Keratinocyte (primary cell): ENCODE measurements around the gene AP3D1. TPM values are rescaled to one million over a fixed set of nuclear protein-coding genes. Genes with fewer than 3 reads are reported as not detected.

Source experiments
- DNase-seq: peaks from one replicate; pipeline ENCODE4 v3.0.0-alpha.2; 2011; ENCODE audit warnings: low read depth, missing footprints, low spot score
- FAIRE-seq: peaks from 2 replicates; lab custom pipeline; 2011; peaks lifted over from hg19 to GRCh38; lab: Jason Lieb, UNC
- H2AFZ ChIP-seq: 2 replicates; pipeline ENCODE4 v1.6.0; 2012; ENCODE audit warnings: low read length, control low read depth, inconsistent platforms; ENCODE audit not compliant: control insufficient read depth
- H3K27ac ChIP-seq: 2 replicates; pipeline ENCODE4 v1.5.1; 2011; ENCODE audit warnings: low read length; ENCODE audit not compliant: control insufficient read depth, insufficient read depth
- H3K27me3 ChIP-seq: 3 replicates; pipeline ENCODE4 v1.6.0; 2011; ENCODE audit warnings: low read length; ENCODE audit not compliant: control insufficient read depth, insufficient read depth; ENCODE audit errors: extremely low read depth
- H3K36me3 ChIP-seq, 2 experiments: 2 replicates in 1 of 2; 3 replicates in 1 of 2; pipeline ENCODE4 v1.5.1; 2011; ENCODE audit warnings: low read length in 2 of 2, mild to moderate bottlenecking in 1 of 2; ENCODE audit not compliant: control insufficient read depth in 2 of 2, insufficient read depth in 2 of 2; ENCODE audit errors: extremely low read depth in 1 of 2
- H3K4me1 ChIP-seq: 3 replicates; pipeline ENCODE4 v1.5.1; 2011; ENCODE audit warnings: low read length; ENCODE audit not compliant: control insufficient read depth, insufficient read depth; ENCODE audit errors: extremely low read depth
- H3K4me2 ChIP-seq: 3 replicates; pipeline ENCODE4 v1.6.0; 2011; ENCODE audit warnings: low read depth, low read length; ENCODE audit not compliant: control insufficient read depth, insufficient read depth; ENCODE audit errors: extremely low read depth
- H3K4me3 ChIP-seq, 3 experiments: fragments of 200-600 bp in 1 of 3; sonication (generic) in 1 of 3; 2 replicates in 2 of 3; 3 replicates in 1 of 3; pipeline ENCODE4 v1.5.1; 2011 to 2016; ENCODE audit warnings: low read length in 3 of 3, mild to moderate bottlenecking in 3 of 3, control low read depth in 2 of 3, inconsistent platforms in 1 of 3, low read depth in 1 of 3, mixed read lengths in 1 of 3, mixed run types in 1 of 3, moderate library complexity in 1 of 3; ENCODE audit not compliant: control insufficient read depth in 2 of 3, insufficient read depth in 2 of 3; ENCODE audit errors: extremely low read depth in 1 of 3
- H3K79me2 ChIP-seq: 2 replicates; pipeline ENCODE4 v1.6.0; 2012; ENCODE audit warnings: low read length; ENCODE audit not compliant: control insufficient read depth, insufficient read depth
- H3K9ac ChIP-seq: 3 replicates; pipeline ENCODE4 v1.6.0; 2011; ENCODE audit warnings: low read length; ENCODE audit not compliant: control insufficient read depth, insufficient read depth; ENCODE audit errors: extremely low read depth
- H3K9me1 ChIP-seq: 3 replicates; pipeline ENCODE4 v1.6.0; 2011; ENCODE audit warnings: low read length; ENCODE audit not compliant: control insufficient read depth, insufficient read depth; ENCODE audit errors: extremely low read depth
- H3K9me3 ChIP-seq: 2 replicates; pipeline ENCODE4 v1.5.1; 2012; ENCODE audit warnings: low read depth, low read length; ENCODE audit not compliant: control insufficient read depth
- H4K20me1 ChIP-seq: 3 replicates; pipeline ENCODE4 v1.6.0; 2011; ENCODE audit warnings: low read length; ENCODE audit not compliant: control insufficient read depth, insufficient read depth; ENCODE audit errors: extremely low read depth
- CTCF ChIP-seq, 3 experiments: IDR thresholded peaks in 1 of 3; conservative IDR thresholded peaks in 1 of 3; optimal IDR thresholded peaks in 1 of 3; 2 replicates in 2 of 3; 3 replicates in 1 of 3; pipeline versions ENCODE3 to v1.5.1; 2011; ENCODE audit warnings: low read length in 3 of 3, mild to moderate bottlenecking in 3 of 3, moderate library complexity in 2 of 3, control low read depth in 1 of 3, inconsistent platforms in 1 of 3; ENCODE audit not compliant: insufficient read depth in 2 of 3; ENCODE audit errors: extremely low read depth in 1 of 3
- EZH2 ChIP-seq: IDR thresholded peaks from one replicate; pipeline ENCODE4 v1.6.1; 2012; ENCODE audit warnings: inconsistent platforms, mild to moderate bottlenecking, low read length, moderate library complexity
- dilution Hi-C: fragments of 300-500 bp; cut with MboI; formaldehyde crosslinking; loops from one replicate; pipeline ENCODE4 v1.7.0; 2020; ENCODE audit warnings: low sequenced_read_pairs; ENCODE audit not compliant: extremely low pct_ligation_motif_present
- polyA plus RNA-seq, 5 experiments: library from polyadenylated mRNA; depleted of rRNA in 3 of 5; stranded (reverse) in 3 of 5; stranded (forward) in 1 of 5; unstranded in 1 of 5; fragments of >200 nt; gene quantifications; 1 replicate in 1 of 5; 2 replicates in 3 of 5; 3 replicates in 1 of 5; pipeline versions ENCODE4 v1.2.1 to v1.2.3, GENCODE V29; 2011 to 2012; ENCODE audit warnings: missing spikeins in 2 of 5, low read depth in 1 of 5, low replicate concordance in 1 of 5

The AP3D1 gene
- polyA plus RNA-seq, 1 donor (not counting 4 experiments of a cell fraction or from before 2014, with no cell fraction given), result 56.1 TPM

- Histone ChIP-seq H3K9ac (no peak overlapping the region), H3K9me3 (no peaks in the 10 kb centered on the region), H4K20me1 (no peaks in the 10 kb centered on the region), H3K79me2 (no peaks in the 10 kb centered on the region), H3K27me3 (no peaks in the 10 kb centered on the region), H3K4me2 (no peak overlapping the region), H3K27ac (no peak overlapping the region), H3K4me1 (no peaks in the 10 kb centered on the region), H3K9me1 (no peaks in the 10 kb centered on the region), H3K36me3 (peaks cover 57 to 77% of the 10 kb centered on the region in 2 experiments), H2AFZ (no peak overlapping the region), H3K4me3 (no peak overlapping the region)
- TF ChIP-seq CTCF (optimal IDR thresholded peaks at IDR 0.05 in 1 of 3, IDR thresholded peaks at IDR 0.05 in 1 of 3, conservative IDR thresholded peaks at IDR 0.05 in 1 of 3; ENCODE audit: extremely low read depth in 1 of 3, insufficient read depth in 2 of 3, low read length in 3 of 3) (no peak), EZH2 (no peak)
- DNase-seq, result no peak
- dilution Hi-C loops, result no loop called here
- FAIRE-seq, result no peak
Measured at GRCh38 chr19:2113439-2114211, 37.7 kb downstream of the AP3D1 start.

GRCh38 chr19:2112516-2113320, 38.6 kb downstream of the AP3D1 start:
- Histone ChIP-seq H3K9ac (no peak overlapping the region), H3K36me3 (peaks cover 62 to 79% of the 10 kb centered on the region in 2 experiments), H3K4me3 (no peak overlapping the region), H3K9me1 (no peaks in the 10 kb centered on the region), H2AFZ (no peak overlapping the region), H3K79me2 (no peaks in the 10 kb centered on the region), H3K4me2 (no peak overlapping the region), H3K27ac (no peak overlapping the region), H3K27me3 (no peaks in the 10 kb centered on the region), H3K9me3 (no peaks in the 10 kb centered on the region), H3K4me1 (no peaks in the 10 kb centered on the region), H4K20me1 (no peaks in the 10 kb centered on the region)
- dilution Hi-C loops, result no loop called here
- TF ChIP-seq CTCF (optimal IDR thresholded peaks at IDR 0.05 in 1 of 3, IDR thresholded peaks at IDR 0.05 in 1 of 3, conservative IDR thresholded peaks at IDR 0.05 in 1 of 3; ENCODE audit: extremely low read depth in 1 of 3, insufficient read depth in 2 of 3, low read length in 3 of 3) (no peak), EZH2 (no peak)
- FAIRE-seq (no peak), DNase-seq (no peak)
